K562 (cell line): Measurements from ENCODE around the gene UCN. TPM values are rescaled to one million over a fixed set of nuclear protein-coding genes. Genes with fewer than 3 reads are reported as not detected.

Experiments
- ATF6 ChIP-seq: sonication (generic); formaldehyde crosslinking; IDR thresholded peaks from 2 replicates; pipeline ENCODE4 v1.4.0; 2020; ENCODE audit warnings: mild to moderate bottlenecking, missing genetic modification reagents
- DEAF1 ChIP-seq: fragments of 450-650 bp; formaldehyde crosslinking; IDR thresholded peaks from 2 replicates; pipeline ENCODE4 v1.4.0; 2020; ENCODE audit warnings: mild to moderate bottlenecking, moderate library complexity
- ELF4 ChIP-seq: fragments of 450-650 bp; formaldehyde crosslinking; IDR thresholded peaks from 2 replicates; pipeline ENCODE4 v1.4.0; 2022; ENCODE audit warnings: missing genetic modification characterization
- GTF2E2 ChIP-seq: fragments of 200-800 bp; sonication (Bioruptor generic); IDR thresholded peaks from 2 replicates; pipeline ENCODE4 v1.6.1; 2016; ENCODE audit warnings: missing genetic modification characterization, missing compliant biosample characterization
- KDM1A ChIP-seq, 2 experiments: fragments of 450-650 bp; IDR thresholded peaks; 2 replicates each; pipeline ENCODE4 v1.6.1; 2016; ENCODE audit warnings: mild to moderate bottlenecking in 2 of 2
- MLLT1 ChIP-seq, 2 experiments: fragments of 450-650 bp; IDR thresholded peaks; 2 replicates each; pipeline ENCODE4 v1.6.1; 2016
- PCBP2 ChIP-seq: fragments of 200-400 bp; formaldehyde crosslinking; IDR thresholded peaks from 2 replicates; pipeline ENCODE4 v1.6.1; 2018; ENCODE audit warnings: low read length, low read depth, mild to moderate bottlenecking, moderate library complexity; ENCODE audit not compliant: poor library complexity, severe bottlenecking
- SMAD3 ChIP-seq: fragments of 450-650 bp; formaldehyde crosslinking; conservative IDR thresholded peaks from 2 replicates; pipeline ENCODE4 v1.4.0; 2020; ENCODE audit warnings: mild to moderate bottlenecking
- TAF7 ChIP-seq: fragments of 450-650 bp; IDR thresholded peaks from 2 replicates; pipeline ENCODE4 v1.6.1; 2016; ENCODE audit warnings: missing genetic modification characterization, missing compliant biosample characterization
- TCF15 ChIP-seq: fragments of 250-450 bp; sonication (Bioruptor Pico); IDR thresholded peaks from 2 replicates; pipeline ENCODE4 v1.8.0; 2022; ENCODE audit warnings: moderate library complexity, mild to moderate bottlenecking, inconsistent platforms
- USF2 ChIP-seq: sonication (generic); formaldehyde crosslinking; IDR thresholded peaks from 2 replicates; pipeline ENCODE4 v1.5.0; 2020; ENCODE audit warnings: missing genetic modification reagents
- XRCC3 ChIP-seq: fragments of 450-650 bp; IDR thresholded peaks from 2 replicates; pipeline ENCODE4 v1.6.1; 2017; ENCODE audit warnings: mild to moderate bottlenecking, moderate library complexity
- ZC3H4 ChIP-seq: sonication (generic); formaldehyde crosslinking; IDR thresholded peaks from 2 replicates; pipeline ENCODE4 v1.9.0; 2021; ENCODE audit warnings: missing genetic modification reagents, borderline replicate concordance
- ZKSCAN1 ChIP-seq: fragments of 150-350 bp; IDR thresholded peaks from 2 replicates; pipeline ENCODE4 v1.6.1; 2016; ENCODE audit warnings: low read depth, low read length
- ZNF518B ChIP-seq: fragments of 250-450 bp; sonication (Bioruptor Pico); IDR thresholded peaks from 2 replicates; pipeline ENCODE4 v1.5.0; 2021; ENCODE audit warnings: mild to moderate bottlenecking, moderate library complexity
- ZNF766 ChIP-seq: fragments of 200-800 bp; sonication (Bioruptor generic); conservative IDR thresholded peaks from 2 replicates; pipeline ENCODE4 v1.6.1; 2016; ENCODE audit warnings: missing genetic modification characterization, missing compliant biosample characterization
- polyA plus RNA-seq, 8 experiments: library from polyadenylated mRNA; depleted of rRNA in 4 of 8; stranded (reverse) in 5 of 8; unstranded in 3 of 8; fragments of >200 nt; fragmentation: Nextera tagmentation in 2 of 8; fragmentation: Illumina TruSeq in 1 of 8; extraction: Ambion mirVana in 2 of 8; extraction: Trizol in 1 of 8; gene quantifications; 2 replicates each; pipeline versions ENCODE4 v1.2.1 to v1.2.3, GENCODE V29; 2011 to 2014; ENCODE audit warnings: inconsistent platforms in 1 of 8, missing spikeins in 1 of 8
- total RNA-seq, 7 experiments: library from RNA; depleted of rRNA in 6 of 7; stranded (reverse); fragments of >200 nt in 6 of 7; fragmentation: Illumina TruSeq in 2 of 7; extraction: Trizol in 2 of 7; gene quantifications; 2 replicates each; pipeline versions ENCODE4 v1.2.1 to v1.2.3, GENCODE V29; 2011 to 2021; ENCODE audit warnings: low replicate concordance in 1 of 7

The UCN gene
- total and polyA plus RNA-seq, 9 of the 15 experiments (the other 6 are each of a cell fraction or from before 2014, with no cell fraction given) = 0.10 to 2.7 (median 0.43) TPM

- peak; percentile 2; the same call in 1 of the 2 replicates for TF ChIP-seq ATF6 (CRISPR knock-in tag)
- 0 out of 2 replicates have a peak, but pooled peaks have one; percentile 25 for TF ChIP-seq SMAD3 (CRISPR knock-in tag)
- peak in 1 of 2 experiments; percentile 51; a peak in 1 of 4 replicates for TF ChIP-seq MLLT1 (IDR thresholded peaks at IDR 0.05)
- peak; percentile 92 for TF ChIP-seq GTF2E2 (tag)
- 0 out of 2 replicates have a peak, but pooled peaks have one; percentile 45 for TF ChIP-seq ZNF766 (CRISPR knock-in tag)
- TF ChIP-seq ELF4 (CRISPR knock-in tag) = 0 out of 2 replicates have a peak, but pooled peaks have one; percentile 7
- TF ChIP-seq XRCC3 = no peak
- peak; percentile 47; the same call in 1 of the 2 replicates for TF ChIP-seq ZKSCAN1
- no peak for TF ChIP-seq TCF15
- 0 out of 2 replicates have a peak, but pooled peaks have one; percentile 72 for TF ChIP-seq ZNF518B (CRISPR knock-in tag)
- TF ChIP-seq KDM1A (IDR thresholded peaks at IDR 0.05) = no peak
- peak; percentile 95 for TF ChIP-seq USF2 (CRISPR knock-in tag)
- no peak for TF ChIP-seq PCBP2
- TF ChIP-seq ZC3H4 (CRISPR knock-in tag) = peak; percentile 80; the same call in 1 of the 2 replicates
- TF ChIP-seq DEAF1 (CRISPR knock-in tag) = no peak
- peak; percentile 47; the same call in 1 of the 2 replicates for TF ChIP-seq TAF7 (tag)
These were observed 14.7 kb upstream of the UCN start, which contains the start of gene MPV17 (continued) for GRCh38 chr2:27322766-27323595.
